OCI-LY1 (cell line): ENCODE data around the gene FAM53B.
A peak's percentile ranks its signal among the peaks of the same experiment; 100 is the strongest.

Experiments
- H2AFZ ChIP-seq: fragments of 200-600 bp; sonication (generic), shearing (Covaris generic); 2 replicates; pipeline ENCODE4 v1.6.0; 2014; ENCODE audit warnings: antibody characterized with exemption, mild to moderate bottlenecking, low read length
- H3F3A ChIP-seq: fragments of 200-600 bp; sonication (generic), shearing (Covaris generic); 2 replicates; pipeline ENCODE4 v1.6.0; 2014; ENCODE audit warnings: mild to moderate bottlenecking, antibody characterized with exemption, low read length, moderate library complexity; ENCODE audit not compliant: insufficient read depth
- H3K27ac ChIP-seq: fragments of 200-600 bp; sonication (generic); 2 replicates; pipeline ENCODE4 v1.5.1; 2014; ENCODE audit warnings: low read length, mixed run types, mild to moderate bottlenecking, low read depth; ENCODE audit not compliant: poor library complexity, severe bottlenecking
- H3K27me3 ChIP-seq: fragments of 200-600 bp; sonication (generic); 2 replicates; pipeline ENCODE4 v1.6.0; 2014; ENCODE audit warnings: antibody characterized with exemption, mild to moderate bottlenecking, low read length, moderate library complexity; ENCODE audit not compliant: insufficient read depth
- H3K36me3 ChIP-seq: fragments of 200-600 bp; sonication (generic); 2 replicates; pipeline ENCODE4 v1.6.1; 2014; ENCODE audit warnings: mild to moderate bottlenecking, antibody characterized with exemption, low read length, moderate library complexity, mixed read lengths; ENCODE audit not compliant: insufficient read depth
- H3K4me1 ChIP-seq: fragments of 200-600 bp; sonication (generic); 2 replicates; pipeline ENCODE4 v1.5.1; 2014; ENCODE audit warnings: mild to moderate bottlenecking, low read length, moderate library complexity; ENCODE audit not compliant: insufficient read depth, severe bottlenecking
- H3K4me2 ChIP-seq: fragments of 200-600 bp; sonication (generic), shearing (Covaris generic); 2 replicates; pipeline ENCODE4 v1.6.1; 2014; ENCODE audit warnings: low read length
- H3K4me3 ChIP-seq: fragments of 200-600 bp; sonication (generic); 2 replicates; pipeline ENCODE4 v1.5.1; 2014; ENCODE audit warnings: low read length, low read depth, mild to moderate bottlenecking, mixed read lengths; ENCODE audit not compliant: poor library complexity, severe bottlenecking
- H3K79me2 ChIP-seq: fragments of 200-600 bp; shearing (Covaris generic); 2 replicates; pipeline ENCODE4 v1.6.1; 2016; ENCODE audit warnings: mixed run types, low read length, mixed read lengths; ENCODE audit not compliant: insufficient read depth
- H3K9ac ChIP-seq: fragments of 200-600 bp; sonication (generic), shearing (Covaris generic); 2 replicates; pipeline ENCODE4 v1.6.1; 2014; ENCODE audit warnings: mild to moderate bottlenecking, low read length, mixed read lengths
- H3K9me2 ChIP-seq: fragments of 200-600 bp; sonication (generic), shearing (Covaris generic); 2 replicates; pipeline ENCODE4 v1.6.1; 2014; ENCODE audit warnings: low read depth, mild to moderate bottlenecking, low read length, mixed read lengths
- H3K9me3 ChIP-seq: fragments of 200-600 bp; shearing (Covaris generic); 2 replicates; pipeline ENCODE4 v1.6.1; 2014; ENCODE audit warnings: low read length, mixed read lengths
- H4K20me1 ChIP-seq: fragments of 200-600 bp; sonication (generic), shearing (Covaris generic); 2 replicates; pipeline ENCODE4 v1.6.0; 2016; ENCODE audit warnings: mild to moderate bottlenecking, low read length; ENCODE audit not compliant: insufficient read depth
- CTCF ChIP-seq: fragments of 200-600 bp; sonication (generic), shearing (Covaris generic); IDR thresholded peaks from 2 replicates; pipeline ENCODE4 v1.5.1; 2017; ENCODE audit warnings: mild to moderate bottlenecking, antibody characterized with exemption, low read length, moderate library complexity, mixed read lengths
- EZH2 ChIP-seq: fragments of 200-600 bp; sonication (generic), shearing (Covaris generic); IDR thresholded peaks from 2 replicates; pipeline ENCODE4 v1.8.0; 2017; ENCODE audit warnings: borderline replicate concordance, mixed run types, mild to moderate bottlenecking, antibody characterized with exemption, low read length, moderate library complexity, mixed read lengths

FAM53B gene

GRCh38 chr10:124697443-124697836 is 46.7 kb downstream of the FAM53B start:
- Histone ChIP-seq H2AFZ (no peak overlapping the region), H3K27ac (peak overlapping the region; percentile 84), H3K9ac (no peak overlapping the region; the same call in 1 of the 2 replicates), H3K27me3 (no peaks in the 10 kb centered on the region), H4K20me1 (no peaks in the 10 kb centered on the region), H3K9me3 (no peaks in the 10 kb centered on the region), H3K4me3 (no peak overlapping the region), H3F3A (no peaks in the 10 kb centered on the region), H3K79me2 (no peaks in the 10 kb centered on the region), H3K9me2 (no peaks in the 10 kb centered on the region), H3K36me3 (peaks cover 79% of the 10 kb centered on the region), H3K4me1 (peaks cover 64% of the 10 kb centered on the region), H3K4me2 (peak overlapping the region; percentile 37; the same call in 1 of the 2 replicates)
- TF ChIP-seq EZH2 (no peak), CTCF (no peak)

- H3K27ac ChIP-seq: peak overlapping the region; percentile 84
- H3K9ac ChIP-seq: no peak overlapping the region; the same call in 1 of the 2 replicates
- no peaks in the 10 kb centered on the region for H4K20me1 ChIP-seq
- H3K9me3 ChIP-seq: no peaks in the 10 kb centered on the region
- no peak overlapping the region for H2AFZ ChIP-seq
- no peaks in the 10 kb centered on the region for H3K9me2 ChIP-seq
- TF ChIP-seq EZH2 (no peak), CTCF (no peak)
- no peaks in the 10 kb centered on the region for H3F3A ChIP-seq
- no peaks in the 10 kb centered on the region for H3K27me3 ChIP-seq
- H3K4me2 ChIP-seq: peak overlapping the region; percentile 37; the same call in 1 of the 2 replicates
- peaks cover 57% of the 10 kb centered on the region for H3K4me1 ChIP-seq
- H3K4me3 ChIP-seq: no peak overlapping the region
- peaks cover 76% of the 10 kb centered on the region for H3K36me3 ChIP-seq
- H3K79me2 ChIP-seq: no peaks in the 10 kb centered on the region
These were observed 47.5 kb downstream of the FAM53B start for GRCh38 chr10:124696446-124697392.

GRCh38 chr10:124695259-124695658 is 48.9 kb downstream of the FAM53B start:
- no peak for TF ChIP-seq EZH2
- TF ChIP-seq CTCF: no peak
- H2AFZ ChIP-seq: no peak overlapping the region
- no peaks in the 10 kb centered on the region for H3K27me3 ChIP-seq
- no peak overlapping the region for H3K4me3 ChIP-seq
- no peaks in the 10 kb centered on the region for H3K9me3 ChIP-seq
- H3K9ac ChIP-seq: no peak overlapping the region
- H3K4me2 ChIP-seq: no peak overlapping the region
- no peaks in the 10 kb centered on the region for H4K20me1 ChIP-seq
- no peaks in the 10 kb centered on the region for H3F3A ChIP-seq
- H3K36me3 ChIP-seq: peaks cover 74% of the 10 kb centered on the region
- H3K4me1 ChIP-seq: peaks cover 42% of the 10 kb centered on the region
- H3K9me2 ChIP-seq: no peaks in the 10 kb centered on the region
- H3K79me2 ChIP-seq: no peaks in the 10 kb centered on the region
- H3K27ac ChIP-seq: no peak overlapping the region
